ENCODE data around the gene ARHGAP29.

DNA sequence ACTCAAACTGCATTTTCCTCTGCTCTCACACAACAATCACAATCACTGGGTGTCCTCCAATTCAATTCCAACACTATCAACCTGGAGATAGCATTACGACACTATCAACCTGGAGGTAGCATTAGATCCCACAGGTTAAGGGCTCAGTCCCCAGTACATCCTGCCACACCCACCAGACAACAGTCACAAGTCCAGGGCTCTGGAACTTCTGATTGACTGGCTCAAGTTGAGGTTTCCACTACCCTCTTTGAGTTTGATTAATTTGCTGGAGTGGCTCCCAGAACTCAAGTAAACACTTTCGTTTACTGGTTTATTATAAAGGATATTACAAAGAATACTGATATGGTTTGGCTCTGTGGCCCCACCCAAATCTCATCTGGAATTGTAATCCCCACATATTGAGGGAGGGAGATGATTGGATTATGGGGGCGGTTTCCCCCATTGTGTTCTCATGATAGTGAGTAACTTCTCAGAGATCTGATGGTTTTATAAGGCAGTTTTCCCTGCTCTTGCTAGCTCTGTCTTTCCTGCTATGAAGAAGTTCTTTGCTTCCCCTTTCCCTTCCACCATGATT is 49.6 kb upstream of the ARHGAP29 start:
- TF ChIP-seq, protein P1, sequence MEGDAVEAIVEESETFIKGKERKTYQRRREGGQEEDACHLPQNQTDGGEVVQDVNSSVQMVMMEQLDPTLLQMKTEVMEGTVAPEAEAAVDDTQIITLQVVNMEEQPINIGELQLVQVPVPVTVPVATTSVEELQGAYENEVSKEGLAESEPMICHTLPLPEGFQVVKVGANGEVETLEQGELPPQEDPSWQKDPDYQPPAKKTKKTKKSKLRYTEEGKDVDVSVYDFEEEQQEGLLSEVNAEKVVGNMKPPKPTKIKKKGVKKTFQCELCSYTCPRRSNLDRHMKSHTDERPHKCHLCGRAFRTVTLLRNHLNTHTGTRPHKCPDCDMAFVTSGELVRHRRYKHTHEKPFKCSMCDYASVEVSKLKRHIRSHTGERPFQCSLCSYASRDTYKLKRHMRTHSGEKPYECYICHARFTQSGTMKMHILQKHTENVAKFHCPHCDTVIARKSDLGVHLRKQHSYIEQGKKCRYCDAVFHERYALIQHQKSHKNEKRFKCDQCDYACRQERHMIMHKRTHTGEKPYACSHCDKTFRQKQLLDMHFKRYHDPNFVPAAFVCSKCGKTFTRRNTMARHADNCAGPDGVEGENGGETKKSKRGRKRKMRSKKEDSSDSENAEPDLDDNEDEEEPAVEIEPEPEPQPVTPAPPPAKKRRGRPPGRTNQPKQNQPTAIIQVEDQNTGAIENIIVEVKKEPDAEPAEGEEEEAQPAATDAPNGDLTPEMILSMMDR (IDR thresholded peaks at IDR 0.05), result no peak
- TF ChIP-seq POLR2AphosphoS5 (IDR thresholded peaks at IDR 0.05) (no peak), EP300 (IDR thresholded peaks at IDR 0.05; ENCODE audit: low read depth) (no peak)
